ENCODE data around the gene ZFYVE28. TPM values are rescaled to one million over a fixed set of nuclear protein-coding genes. Genes with fewer than 3 reads are reported as not detected.

The ZFYVE28 gene
- total RNA-seq, 1 donor from 2014 or later, result 6.7 TPM

DNA sequence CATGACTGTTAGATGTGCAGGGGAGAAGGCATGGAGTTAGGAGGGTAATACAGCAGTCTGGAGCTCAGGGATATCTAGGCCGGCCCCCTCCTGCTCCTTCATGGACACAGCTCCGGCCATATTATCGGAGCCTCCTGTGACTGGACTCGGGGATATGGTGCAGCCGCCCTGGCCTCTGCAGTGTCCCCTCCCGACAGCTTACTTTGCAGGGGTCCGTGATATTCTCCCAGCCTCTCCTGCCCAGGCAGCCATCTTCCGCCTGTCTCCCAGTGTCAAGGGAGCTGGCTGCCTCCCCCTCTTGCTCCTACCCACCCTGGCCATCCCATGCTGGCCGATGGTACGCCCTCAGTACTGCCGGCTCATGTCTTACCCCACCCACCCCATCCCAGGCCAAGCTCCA, 30.6 kb upstream of the ZFYVE28 start:
- intact Hi-C loops (cut with DNase I), result no loop called here
- peak; percentile 24 for DNase-seq
- ATAC-seq (ENCODE audit: poor library complexity), result no peak

DNA sequence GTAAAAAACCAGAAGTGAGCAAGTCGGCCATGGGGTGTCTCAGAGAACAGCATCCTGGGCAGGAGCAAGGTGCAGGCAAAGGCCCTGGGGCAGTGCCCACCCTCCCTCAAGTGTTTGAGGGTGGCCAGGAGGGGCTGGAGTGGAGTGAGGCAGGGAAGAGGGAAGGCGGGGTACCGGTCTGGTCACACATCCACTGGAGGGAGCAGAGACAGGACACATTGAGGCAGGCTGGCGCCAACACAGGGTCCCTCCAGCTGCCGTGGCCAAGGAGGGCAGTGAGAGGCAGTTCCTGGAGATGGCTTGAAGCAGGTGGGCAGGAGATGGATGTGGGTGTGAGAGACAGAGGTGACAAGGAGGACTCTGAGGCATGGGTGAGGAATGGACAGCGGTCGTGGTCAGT, 30.1 kb upstream of the ZFYVE28 start:
- intact Hi-C loops (cut with DNase I), result no loop called here
- DNase-seq, result peak; percentile 15
- ATAC-seq (ENCODE audit: poor library complexity), result no peak

DNA sequence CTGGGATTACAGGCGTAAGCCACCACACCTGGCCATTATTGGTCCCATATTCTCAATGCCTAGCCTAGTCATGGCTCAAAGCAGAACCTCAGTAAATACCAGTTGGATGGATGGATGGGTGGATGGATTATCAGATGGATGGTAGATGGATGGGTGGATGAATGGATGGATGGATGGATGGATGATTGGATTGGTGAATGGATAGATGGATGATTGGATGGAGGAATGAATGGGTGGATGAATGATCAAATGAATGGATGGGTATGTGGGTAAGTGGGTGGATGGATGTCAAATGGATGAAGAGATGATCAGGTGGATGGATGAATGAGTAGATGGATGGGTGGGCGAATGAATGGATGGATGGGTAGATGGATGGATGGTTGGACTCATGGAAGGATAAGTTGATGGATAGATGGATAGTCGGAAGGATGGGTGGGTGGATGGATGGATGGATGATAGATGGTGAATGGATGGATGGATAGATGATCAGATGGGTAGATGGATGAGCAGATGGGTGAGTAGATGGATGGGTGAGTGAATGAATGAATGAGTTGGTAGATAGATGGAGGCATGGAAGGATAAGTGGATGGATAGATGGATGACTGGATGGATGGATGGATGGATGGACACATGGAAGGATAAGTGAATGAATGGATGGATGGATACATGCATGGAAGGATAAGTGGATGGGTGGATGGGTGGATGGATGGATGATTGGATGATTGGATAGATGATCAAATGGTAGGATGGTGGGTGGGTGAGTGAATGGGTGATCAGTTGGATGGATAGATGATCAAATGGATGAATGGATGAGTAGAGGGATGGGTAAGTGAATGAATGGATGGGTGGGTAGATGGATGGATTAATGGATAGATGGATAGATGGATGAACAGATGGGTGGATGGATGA, 28.5 kb upstream of the ZFYVE28 start:
- ATAC-seq (ENCODE audit: poor library complexity) (no peak), DNase-seq (no peak)
- intact Hi-C loops (cut with DNase I), result no loop called here

DNA sequence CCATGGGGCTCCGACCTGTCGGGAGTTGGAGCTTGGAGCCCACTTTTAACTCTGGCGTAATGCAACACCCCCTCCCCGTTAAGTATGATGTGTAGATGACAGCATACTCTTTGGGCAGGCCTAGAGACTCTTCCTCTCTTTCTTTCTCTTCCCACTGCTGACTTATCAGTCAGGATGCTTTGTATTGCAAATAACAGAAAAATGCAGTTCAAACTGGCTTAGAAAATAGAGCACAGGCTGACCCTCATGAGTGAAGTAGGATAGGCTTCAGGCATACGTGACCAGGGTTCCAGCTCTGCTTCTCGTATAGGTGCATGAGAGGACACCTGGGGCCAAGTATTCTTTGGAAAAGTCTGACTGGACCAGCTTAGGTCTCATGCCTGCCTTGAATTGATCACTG, 27.1 kb upstream of the ZFYVE28 start:
- ATAC-seq (ENCODE audit: poor library complexity) (no peak), DNase-seq (no peak)
- intact Hi-C loops (cut with DNase I), result no loop called here

DNA sequence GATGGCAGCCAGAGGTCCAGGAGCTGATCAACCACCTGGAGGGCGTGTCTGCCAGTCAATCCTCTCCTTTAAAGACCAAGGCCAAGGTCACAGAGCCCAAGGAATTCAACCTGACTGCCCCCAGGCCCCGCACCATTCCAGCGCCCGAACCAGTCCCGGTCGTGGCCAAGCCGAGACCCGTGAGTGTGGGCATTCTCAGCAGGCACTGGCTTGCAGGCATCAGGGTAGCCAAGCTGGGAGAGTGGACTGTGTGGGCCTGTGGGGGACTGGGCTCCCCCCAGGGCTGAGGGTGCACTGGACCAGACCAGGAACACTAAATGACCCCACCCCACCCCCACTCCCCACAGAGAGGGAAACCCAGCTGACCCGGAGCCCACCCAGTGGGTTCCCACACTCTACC, 26.7 kb upstream of the ZFYVE28 start:
- no peak for ATAC-seq (ENCODE audit: poor library complexity)
- intact Hi-C loops (cut with DNase I), result no loop called here
- DNase-seq, result no peak

DNA sequence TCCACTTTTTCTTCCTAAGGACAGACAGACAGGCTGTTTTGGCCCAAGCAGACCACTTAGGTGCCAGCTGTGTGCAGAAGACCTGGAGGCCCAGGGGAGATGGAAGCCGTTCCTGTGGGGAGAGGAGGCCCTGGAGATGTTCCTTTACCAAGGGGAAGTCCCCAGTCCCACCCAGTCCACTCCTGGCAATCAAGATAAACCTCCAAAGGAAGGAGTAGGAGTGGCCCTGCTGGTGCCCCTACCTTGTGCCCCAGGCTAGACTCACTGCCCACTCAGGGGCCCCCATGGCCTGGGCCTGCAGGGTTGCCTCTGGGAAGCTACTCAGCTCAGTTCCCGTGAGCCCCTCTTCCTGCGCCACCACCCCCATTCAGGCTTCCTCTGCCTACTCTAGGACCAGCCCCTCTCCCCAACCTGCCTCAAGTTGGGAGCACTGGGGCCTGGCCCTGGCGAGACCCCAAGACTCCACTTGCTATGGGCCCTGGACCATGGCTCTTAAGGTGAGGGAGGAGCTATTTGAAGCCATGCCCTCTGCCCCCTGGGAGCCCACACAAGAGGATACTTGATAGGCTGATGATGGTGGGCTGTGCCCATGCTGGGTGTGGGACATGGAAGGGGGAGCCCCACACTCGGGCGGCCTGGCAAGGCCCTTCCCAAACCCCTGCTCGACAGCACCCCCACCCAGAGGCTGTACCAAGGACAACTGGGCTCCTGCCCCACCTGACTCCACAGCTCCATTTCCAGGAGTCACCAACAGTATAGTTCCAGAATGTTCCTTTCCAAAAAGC, 25.7 kb upstream of the ZFYVE28 start:
- ATAC-seq (ENCODE audit: poor library complexity) (no peak), DNase-seq (peak; percentile 17)
- intact Hi-C loops (cut with DNase I), result no loop called here

DNA sequence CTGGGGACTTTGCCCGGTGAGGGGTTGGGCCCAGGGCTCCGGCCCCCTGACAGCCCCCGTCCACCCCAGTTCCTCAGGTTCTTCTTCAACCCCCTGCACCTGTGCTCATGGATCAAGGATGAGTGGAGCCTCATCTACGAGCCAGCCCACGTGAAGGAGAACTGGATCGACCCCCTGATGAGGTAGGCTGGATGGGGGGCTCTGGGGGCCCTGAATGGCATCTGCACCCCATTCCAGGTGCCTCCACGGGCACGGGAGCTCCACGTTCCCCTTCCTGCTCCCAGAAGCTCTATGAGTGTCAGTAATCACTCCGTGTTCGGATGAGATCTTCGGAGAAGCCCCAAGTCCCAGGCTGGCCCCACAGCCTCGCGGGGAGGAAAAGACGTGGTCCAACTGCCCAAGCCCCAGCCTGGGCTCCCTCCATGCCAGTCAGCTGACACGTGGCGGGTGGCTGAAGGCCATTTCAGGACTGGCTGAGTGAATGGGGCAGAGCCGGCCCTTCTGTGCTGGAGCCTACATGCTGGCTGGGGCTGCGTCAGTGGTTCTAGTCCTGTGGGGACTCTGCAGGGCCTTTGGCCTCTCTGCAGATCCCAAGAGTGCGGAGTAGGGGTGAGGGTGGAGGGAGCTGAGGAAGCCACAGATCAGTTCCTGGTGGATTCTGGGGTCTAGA, 24.8 kb upstream of the ZFYVE28 start:
- ATAC-seq (ENCODE audit: poor library complexity) (no peak), DNase-seq (peak; percentile 29)
- intact Hi-C loops (cut with DNase I), result no loop called here

DNA sequence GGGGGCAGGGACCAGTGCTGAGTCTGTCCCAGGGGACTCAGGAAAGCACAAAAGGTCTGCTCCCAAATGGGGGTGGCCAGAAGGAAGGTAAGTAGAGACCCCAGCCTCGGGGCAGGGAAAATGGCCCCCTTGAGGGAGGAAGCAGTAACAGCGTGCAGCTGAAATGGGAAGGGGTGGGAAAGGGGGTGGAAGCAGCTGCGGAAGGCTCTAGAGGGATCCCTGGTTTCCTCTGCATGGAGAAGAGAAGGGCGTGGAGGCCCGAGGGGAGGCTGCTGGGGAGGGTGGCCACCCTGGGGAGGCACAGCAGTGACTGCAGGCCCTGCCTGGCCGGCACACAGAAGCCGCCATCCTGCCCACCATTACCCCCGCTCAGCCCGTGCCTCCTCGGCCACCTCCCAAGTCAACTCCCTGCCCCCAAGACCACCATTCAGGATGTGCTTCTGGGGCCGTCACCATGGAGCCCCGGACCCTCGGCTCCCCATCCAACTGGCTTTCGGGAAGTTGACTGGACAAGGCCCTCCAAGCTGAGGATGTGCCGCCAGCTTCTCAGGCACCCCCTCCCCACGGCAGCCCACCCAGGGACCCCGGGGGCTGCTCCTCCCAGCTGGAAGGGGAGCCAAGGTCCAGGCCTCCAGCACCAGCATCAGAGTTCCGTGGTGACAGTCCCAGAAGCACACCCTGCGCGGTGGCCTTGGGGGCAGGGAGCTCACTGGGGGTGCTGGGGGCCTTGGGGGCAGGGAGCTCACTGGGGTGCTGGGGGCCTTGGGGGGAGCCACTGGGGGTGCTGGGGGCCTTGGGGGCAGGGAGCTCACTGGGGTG, 23.9 kb upstream of the ZFYVE28 start:
- DNase-seq (peak; percentile 24), ATAC-seq (ENCODE audit: poor library complexity) (no peak)
- intact Hi-C loops (cut with DNase I), result no loop called here

DNA sequence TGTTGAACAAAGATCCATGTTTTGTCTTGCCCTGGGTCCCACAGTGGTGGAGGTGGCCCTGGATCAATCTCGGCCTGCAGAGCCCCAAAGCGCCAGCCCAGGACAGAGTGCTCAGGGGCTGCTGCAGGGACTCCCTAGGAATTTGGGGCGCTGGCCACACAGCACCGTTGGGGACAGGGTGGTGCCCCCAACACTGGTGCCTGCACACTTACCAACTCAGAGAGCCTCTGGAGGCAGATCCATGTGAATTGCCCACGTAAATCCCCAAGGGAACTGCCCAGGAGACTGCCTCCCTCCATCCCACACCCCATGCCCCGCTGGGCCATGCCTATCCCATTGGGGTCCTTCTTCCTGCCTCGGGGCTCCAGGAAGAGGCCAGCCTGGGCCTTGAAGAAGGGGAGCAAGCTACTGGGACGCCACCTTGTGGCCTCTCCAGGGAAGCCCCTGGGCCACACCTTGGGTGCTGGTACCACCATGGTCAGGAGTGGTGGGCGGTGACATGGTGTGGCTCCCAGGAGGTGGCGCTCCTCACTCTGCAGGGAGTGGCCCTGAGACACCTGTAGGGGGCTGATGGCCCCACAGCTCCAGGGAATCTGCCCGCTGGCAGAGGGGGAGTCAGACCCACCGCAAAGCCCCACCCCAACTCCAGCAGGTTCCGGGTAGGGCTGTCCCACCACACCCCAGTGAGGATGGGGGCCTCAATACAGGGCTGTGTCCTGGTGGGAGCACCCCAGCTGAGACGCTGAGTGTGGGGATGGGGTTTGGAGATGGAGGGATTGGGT, 23.1 kb upstream of the ZFYVE28 start:
- peak; percentile 72 for ATAC-seq (ENCODE audit: poor library complexity)
- peak; percentile 68 for DNase-seq
- intact Hi-C loops (cut with DNase I), result no loop called here

DNA sequence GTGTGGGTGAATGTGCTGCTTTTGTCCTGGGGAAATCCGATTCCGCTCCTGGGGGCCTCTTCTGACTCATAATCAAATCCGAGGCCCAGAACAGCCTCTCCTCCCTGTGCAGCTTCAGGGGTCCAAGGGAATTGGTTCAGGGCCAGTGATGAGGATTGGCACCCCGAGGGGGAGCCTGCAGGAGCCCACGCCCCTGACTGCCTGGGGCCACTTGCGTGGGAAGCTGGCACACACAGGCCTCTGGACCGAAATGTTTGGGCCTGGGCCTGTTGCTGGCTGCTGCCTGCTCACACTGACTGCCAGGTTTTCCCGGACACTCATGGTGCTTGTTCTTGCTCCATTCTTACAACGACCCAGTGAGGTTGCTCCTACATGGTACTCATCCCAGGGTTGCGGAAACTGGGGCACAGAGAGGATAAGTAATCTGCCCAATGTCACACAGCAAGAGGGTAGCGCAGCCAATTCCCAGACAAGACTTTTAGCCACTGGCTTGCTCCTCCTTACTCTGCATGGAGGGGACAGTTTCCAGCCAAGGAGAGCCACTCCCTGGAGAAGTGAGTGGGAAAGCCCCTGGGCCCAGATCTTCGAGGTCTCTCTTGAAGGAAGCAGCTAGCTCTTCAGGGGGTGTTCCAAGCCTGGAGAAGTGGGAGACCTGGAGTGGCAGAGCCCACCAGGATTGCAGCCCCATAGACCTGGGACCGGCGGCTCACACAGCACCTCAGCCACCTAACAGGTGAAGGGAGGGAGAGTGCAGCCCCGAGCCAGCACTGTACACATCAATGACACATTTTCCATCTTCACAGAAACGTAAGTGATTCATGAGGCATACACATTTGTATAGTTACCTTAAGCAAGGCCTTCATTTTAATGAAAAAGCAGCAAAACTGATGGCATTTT, 20.6 kb upstream of the ZFYVE28 start:
- intact Hi-C loops (cut with DNase I), result no loop called here
- peak; percentile 13 for DNase-seq
- ATAC-seq (ENCODE audit: poor library complexity), result no peak

DNA sequence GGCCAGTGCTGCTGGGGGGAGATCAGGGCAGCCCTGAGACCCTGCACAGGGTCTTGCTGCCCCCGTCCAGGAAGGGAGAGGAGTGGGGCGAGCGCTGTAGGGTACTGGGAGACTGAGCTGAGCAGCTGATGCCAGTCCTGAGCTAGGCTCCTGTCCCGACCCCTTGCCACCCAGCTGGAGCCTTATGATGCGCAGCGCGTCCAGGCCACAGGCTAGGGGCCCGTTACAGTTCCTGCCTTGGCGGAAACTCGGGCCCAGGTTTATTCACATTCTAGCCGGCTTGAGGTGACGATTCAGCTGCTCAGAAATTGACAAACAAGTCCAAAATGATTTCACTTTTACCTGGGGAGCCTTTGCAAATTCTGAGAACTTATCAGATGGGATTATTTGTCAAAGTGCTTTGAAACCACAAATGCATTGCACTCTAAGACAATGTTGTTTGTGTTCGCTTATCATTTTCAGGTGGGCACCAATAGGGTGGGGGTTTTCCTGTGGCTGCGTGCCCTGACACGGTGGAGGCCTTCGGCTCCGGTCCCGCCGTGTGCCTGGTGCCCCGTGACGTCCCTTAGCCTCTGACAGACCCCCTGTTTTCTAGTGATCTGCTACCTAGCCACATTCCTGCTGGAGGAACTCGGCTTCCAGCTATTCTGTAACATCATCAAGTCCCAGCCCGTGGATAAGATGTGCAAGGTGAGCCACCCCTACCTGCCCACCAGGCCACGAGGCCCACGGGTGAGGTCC, 19.2 kb upstream of the ZFYVE28 start:
- peak; percentile 24 for DNase-seq
- intact Hi-C loops (cut with DNase I), result no loop called here
- no peak for ATAC-seq (ENCODE audit: poor library complexity)

DNA sequence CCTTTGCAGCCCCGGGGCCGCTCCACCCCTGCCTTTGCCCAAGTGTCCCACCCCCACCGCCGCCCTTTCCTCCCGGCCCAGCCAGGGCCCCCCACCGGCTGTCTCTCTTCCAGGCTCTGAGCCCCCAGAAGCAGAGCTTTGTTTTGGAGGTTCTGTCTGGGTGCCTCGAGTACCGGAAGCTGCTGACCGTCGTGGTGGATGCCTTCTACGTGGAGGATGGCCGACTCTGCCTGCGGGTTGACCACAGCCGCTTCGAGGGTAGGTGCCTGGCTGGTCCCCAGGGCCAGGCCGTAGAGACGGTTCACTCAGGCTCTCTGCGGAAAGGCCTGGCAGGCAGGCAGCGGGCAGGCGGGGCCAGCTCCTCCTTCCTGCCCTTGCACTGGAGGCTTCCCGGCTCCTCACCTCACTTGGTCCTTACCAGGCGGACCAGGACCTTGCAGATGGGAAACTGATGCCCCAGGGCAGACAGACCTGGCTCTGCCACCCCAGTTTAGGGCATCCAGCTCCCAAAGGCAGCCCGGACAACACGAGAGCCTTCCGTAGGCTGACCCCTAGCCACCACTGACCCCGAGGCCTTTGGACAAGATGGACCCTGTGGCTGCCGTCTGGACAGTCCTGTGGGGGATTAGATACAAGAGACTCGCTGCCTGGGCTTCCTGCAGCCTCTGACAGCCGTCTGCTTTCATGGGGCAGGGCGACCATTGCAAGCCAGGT, 18.5 kb upstream of the ZFYVE28 start:
- intact Hi-C loops (cut with DNase I), result no loop called here
- ATAC-seq (ENCODE audit: poor library complexity), result no peak

DNA sequence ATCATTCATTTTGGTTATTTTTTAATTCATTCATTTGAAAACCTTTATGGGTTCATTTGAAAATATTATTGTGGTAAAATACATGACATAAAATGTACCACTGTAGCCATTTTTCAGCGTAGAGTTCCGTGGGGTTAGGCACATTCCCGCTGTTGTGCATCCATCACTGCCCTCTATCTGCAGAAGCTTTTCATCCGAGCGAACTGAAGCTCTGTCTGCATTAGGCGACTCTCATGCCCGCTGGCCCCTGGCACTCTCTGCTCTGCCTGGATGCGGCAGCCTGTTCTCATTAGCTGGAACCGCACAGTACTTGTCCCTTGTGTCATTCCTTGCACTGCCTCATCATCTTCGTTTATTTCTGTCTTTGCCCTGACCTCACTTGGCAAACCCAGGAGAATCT, 17.9 kb upstream of the ZFYVE28 start:
- intact Hi-C loops (cut with DNase I), result no loop called here
- peak; percentile 53 for ATAC-seq (ENCODE audit: poor library complexity)
- DNase-seq, result peak; percentile 40

More for the DNA sequence above, 18.5 kb upstream of the ZFYVE28 start:
- DNase-seq, result peak; percentile 19

DNA sequence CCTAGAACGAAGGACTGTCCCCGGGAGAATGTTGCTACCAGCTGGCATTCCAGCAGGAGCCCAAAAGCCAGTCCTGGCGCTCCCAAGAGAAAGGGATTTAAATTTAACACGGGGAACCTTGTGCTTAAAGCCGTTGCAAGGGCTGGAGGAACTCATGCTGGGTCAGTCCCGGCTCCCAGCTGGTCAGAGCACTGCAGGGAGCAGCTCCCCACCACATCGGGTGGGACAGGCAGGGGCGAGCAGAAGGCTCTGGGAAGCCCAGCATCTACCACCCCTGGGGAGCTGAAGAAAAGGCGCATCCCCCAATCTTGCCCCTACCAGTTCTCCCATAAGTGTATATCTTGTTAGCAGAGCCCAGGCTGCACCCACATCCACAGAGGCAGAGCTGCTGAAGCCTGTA, 16.0 kb upstream of the ZFYVE28 start:
- ATAC-seq (ENCODE audit: poor library complexity) (no peak), DNase-seq (peak; percentile 20)
- intact Hi-C loops (cut with DNase I), result no loop called here

DNA sequence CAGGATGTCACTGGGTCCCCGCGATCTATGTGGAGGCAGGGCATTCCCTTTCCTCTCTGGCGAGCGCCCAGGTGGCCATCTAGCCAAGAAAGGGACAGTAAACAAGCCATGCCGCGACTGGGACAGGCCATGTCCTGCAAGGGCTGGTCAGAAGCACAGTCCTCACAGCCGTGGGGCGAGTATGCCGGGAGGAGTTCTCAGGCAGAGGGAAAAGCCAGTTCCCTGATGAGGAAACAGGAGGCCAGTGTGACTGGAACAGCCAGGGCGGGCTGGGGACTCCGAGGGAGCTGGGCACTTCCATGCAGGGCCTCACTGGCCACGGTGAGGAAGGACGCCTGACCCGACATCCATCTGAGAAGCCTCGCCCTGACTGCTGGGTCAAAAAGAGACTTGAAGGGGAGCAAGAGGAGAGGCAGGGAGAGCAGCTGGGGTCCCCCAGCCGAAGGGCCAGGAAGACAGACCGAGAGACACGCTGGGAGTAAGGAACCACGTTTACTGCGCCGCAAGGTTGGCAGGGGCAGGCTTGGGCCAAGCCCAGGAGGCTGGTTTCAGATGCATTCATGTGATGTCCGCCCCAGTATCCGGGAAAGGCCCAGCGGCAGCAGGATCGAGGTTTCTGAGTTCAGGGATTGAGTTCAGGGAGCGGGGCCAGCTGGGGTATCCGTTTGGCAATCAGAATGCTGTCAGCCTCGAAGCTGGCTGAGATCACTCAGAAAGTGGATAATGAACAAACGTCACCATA, 15.3 kb upstream of the ZFYVE28 start:
- intact Hi-C loops (cut with DNase I), result no loop called here
- ATAC-seq (ENCODE audit: poor library complexity) (no peak), DNase-seq (peak; percentile 32)
